Activated CD8-positive, alpha-beta memory T cell treated with anti-CD3 and anti-CD28 coated beads, Interleukin-2, amount 50 U/mL, for 24 hours (primary cell): ENCODE results near the gene COL20A1.
"Not testable (repeated sequence)": the region's sequence is repeated elsewhere in the genome, so short reads cannot be mapped to it uniquely, and the experiment has no call there.

Experiments used
- DNase-seq: peaks from one replicate; pipeline ENCODE4 v3.0.0-alpha.2; 2020; ENCODE audit errors: extremely low read depth

Gene COL20A1

DNA sequence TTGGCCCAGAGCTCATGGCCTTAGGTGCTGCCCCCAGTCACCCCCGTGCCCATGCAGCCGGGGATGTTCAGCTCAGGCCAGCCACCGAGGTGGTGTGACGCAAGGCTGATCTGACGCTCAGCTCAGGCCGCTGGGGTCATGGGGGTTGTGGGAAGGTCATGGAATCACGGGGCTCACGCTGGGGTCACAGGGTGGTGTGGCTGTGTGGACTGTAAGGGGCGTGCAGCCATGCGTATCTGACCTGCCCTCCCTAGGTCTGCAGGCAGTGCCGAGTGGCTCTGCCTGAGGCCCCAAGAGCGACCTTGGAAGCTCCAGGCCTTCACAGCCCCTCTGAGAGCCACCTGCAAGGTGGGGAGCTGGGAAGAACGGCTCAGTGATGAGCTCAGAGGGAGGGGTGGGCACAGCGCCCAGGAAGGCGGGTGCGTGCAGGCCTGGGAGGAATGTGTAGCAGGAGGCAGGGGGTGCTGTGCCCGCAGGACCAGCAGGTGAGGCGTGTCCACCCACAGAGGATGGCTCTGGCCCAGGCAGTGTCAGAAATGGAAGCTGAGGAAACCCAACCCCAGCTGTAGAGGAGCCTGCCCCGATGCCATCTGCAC lies 40.4 kb downstream of the COL20A1 start:
- no peak for DNase-seq

DNA sequence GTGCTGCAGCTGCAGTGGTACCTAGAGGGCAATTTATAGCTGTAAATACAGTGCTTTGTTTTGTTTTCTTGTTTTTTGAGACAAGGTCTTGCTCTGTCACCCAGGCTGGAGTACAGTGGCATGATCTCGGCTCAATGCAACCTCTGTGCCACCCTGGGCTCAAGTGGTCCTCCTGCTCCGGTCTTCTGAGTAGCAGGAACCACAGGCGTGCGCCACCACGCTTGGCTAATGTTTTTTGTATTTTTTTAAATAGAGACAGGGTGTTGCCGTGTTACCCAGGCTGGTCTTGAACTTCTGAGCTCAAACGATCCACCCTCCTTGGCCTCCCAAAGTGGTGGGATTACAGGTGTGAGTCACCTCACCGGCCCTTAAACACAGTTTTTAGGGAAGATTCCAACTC lies 41.4 kb downstream of the COL20A1 start:
- no peak for DNase-seq

DNA sequence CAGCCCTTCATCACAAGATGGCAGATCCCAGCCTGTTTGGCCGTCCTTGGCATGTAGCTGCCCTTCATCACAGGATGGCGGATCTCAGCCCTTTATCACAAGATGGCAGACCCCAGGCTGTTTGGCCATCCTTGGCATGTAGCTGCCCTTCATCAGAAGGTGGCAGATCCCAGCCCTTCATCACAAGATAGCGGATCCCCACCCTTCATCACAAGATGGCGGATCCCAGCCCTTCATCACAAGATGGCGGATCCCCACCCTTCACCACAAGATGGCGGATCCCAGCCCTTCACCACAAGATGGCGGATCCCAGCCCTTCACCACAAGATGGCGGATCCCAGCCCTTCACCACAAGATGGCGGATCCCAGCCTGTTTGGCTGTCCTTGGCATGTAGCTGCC lies 42.1 kb downstream of the COL20A1 start:
- DNase-seq, result not testable (repeated sequence)

DNA sequence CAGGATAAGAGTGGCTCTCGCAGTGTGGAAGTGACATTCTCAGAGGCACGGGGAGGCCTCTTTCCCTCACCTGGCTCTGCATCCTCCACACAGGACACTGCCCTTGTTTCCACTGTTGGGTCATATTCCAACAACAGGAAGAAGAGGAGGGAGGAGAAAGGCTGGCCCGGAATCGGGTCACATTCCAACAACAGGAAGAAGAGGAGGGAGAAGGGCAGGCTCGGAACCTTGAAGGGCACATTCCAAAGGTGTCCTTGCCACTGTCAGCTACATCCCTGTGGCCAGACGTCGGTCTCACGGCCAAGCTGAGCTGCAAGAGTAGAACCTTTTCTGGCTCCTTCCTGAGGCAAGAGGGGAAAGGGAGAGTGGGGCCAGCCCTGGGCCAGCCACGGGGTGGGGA lies 42.7 kb downstream of the COL20A1 start:
- no peak for DNase-seq

DNA sequence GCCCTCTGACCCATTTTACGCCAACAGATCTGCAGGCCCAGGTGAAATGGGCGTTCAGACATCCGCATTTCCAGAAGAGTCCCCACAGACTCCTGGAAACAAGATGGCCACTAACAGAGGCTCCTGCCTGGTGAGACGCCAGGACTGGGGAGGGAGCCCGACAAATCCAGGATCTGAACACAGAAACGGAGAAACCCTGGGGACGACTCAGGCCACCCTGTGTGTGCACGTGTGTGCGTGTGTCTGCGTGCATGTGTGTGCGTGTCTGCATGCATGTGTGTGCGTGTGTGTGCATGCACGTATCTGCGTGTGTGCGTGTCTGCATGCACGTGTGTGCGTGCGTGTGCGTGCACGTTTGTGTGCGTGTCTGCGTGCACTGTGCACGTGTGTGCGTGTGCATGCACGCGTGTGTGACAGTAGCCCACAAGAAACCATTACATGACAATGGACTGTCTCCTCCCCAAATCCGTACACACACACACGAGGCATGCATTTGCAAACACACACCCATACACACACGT lies 43.3 kb downstream of the COL20A1 start:
- DNase-seq, result no peak

DNA sequence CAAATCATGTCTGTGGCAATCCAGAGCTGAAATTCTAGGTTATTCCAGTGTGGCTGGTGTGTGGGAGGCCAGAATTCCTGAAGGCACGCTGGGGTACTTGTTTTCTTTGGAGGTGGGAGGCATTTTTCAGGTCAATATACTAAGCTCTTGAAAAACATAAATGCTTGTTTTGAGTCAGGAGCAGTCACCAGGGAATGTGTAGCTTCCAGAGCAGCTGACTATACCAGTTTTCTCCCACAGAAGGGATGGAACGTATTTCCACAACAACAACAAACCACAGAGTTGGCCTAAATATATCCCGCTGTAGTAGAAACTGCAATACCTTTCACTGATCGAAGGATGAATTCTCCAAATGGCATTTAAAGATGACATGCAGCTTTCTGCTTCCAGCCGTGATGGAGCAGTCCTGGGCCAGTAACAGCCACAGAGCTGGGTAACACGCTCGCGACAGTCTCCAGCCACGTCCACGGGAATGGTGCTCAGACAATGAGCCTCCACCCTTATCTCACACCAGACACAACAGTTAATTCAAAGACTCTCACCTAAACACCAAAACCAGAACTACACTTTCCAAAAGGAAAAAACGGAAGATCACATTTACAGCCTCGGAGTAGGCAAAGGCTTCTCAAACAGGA lies 44.9 kb downstream of the COL20A1 start:
- DNase-seq, result no peak

DNA sequence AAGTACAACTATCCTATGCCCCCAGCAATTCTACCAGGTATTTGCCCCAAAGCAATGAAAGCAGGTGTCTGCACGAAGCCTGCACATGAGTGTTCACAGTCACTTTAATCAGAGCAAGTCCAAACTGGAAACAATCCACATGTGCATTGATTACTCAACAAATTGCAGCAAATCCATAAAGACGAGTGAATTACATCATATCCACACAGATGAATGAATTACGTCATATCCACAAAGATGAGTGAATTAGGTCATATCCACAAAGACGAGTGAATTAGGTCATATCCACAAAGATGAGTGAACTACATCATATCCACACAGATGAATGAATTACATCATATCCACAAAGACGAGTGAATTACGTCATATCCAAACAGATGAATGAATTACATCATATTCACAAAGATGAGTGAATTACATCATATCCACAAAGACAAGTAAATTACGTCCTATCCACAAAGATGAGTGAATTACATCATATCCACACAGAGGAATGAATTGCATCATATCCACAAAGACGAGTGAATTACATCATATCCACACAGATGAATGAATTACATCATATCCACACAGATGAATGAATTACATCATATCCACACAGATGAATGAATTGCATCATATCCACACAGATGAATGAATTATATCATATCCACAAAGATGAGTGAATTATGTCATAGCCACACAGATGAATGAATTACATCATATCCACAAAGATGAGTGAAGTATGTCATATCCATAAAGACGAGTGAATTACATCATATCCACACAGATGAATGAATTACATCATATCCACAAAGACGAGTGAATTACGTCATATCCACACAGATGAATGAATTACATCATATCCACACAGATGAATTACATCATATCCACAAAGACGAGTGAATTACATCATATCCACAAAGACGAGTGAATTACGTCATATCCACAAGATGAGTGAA lies 46.4 kb downstream of the COL20A1 start:
- not testable (repeated sequence) for DNase-seq

DNA sequence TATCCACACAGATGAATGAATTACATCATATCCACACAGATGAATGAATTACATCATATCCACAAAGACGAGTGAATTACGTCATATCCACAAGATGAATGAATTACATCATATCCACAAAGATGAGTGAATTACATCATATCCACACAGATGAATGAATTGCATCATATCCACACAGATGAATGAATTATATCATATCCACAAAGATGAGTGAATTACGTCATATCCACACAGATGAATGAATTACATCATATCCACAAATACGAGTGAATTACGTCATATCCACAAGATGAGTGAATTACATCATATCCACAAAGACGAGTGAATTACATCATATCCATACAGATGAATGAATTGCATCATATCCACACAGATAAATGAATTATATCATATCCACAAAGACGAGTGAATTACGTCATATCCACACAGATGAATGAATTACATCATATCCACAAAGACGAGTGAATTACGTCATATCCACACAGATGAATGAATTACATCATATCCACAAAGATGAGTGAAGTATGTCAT lies 47.2 kb downstream of the COL20A1 start:
- DNase-seq, result not testable (repeated sequence)

DNA sequence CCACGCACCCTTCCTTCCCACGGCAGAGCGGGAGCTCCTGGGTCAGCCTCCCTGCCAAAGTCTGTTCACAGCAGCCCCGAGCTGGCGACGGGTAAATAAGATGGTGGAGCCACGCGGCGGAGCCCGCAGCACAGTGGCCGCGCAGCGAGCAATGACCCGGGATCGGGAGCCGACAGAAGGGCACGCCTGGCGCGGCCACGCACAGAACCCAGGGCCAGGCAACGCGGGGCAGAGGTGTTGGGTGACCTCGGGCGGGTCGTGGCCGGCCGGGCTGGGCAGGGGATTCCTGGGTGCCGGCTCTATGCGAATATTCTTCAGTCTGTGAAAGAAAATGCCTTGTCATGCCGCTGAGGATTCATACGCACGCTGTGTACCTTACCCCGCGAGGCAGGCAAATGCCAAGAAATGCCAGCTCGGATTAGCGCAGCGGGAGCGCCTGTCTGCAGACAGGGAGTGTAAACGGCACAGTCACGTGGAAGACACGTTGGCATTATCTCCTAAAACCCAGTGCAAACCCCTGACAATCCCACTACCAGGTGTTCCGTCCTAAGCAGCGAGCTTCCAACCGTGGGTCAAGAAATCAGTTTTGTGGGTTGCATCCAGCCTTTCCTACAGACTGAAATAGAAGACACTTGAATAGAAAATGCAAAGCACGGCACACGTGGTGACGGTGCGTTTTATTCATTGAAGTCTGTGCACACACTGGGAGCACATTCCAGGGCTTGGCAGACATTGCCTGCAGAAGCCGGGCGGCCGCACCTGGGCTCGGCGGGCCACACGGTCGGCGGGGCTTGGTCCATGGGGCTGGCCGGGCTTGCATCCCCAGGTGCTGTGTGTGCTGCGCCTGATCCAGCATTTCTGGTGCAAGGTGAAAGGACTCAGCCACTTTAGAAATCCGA lies 49.8 kb downstream of the COL20A1 start:
- DNase-seq, result no peak

DNA sequence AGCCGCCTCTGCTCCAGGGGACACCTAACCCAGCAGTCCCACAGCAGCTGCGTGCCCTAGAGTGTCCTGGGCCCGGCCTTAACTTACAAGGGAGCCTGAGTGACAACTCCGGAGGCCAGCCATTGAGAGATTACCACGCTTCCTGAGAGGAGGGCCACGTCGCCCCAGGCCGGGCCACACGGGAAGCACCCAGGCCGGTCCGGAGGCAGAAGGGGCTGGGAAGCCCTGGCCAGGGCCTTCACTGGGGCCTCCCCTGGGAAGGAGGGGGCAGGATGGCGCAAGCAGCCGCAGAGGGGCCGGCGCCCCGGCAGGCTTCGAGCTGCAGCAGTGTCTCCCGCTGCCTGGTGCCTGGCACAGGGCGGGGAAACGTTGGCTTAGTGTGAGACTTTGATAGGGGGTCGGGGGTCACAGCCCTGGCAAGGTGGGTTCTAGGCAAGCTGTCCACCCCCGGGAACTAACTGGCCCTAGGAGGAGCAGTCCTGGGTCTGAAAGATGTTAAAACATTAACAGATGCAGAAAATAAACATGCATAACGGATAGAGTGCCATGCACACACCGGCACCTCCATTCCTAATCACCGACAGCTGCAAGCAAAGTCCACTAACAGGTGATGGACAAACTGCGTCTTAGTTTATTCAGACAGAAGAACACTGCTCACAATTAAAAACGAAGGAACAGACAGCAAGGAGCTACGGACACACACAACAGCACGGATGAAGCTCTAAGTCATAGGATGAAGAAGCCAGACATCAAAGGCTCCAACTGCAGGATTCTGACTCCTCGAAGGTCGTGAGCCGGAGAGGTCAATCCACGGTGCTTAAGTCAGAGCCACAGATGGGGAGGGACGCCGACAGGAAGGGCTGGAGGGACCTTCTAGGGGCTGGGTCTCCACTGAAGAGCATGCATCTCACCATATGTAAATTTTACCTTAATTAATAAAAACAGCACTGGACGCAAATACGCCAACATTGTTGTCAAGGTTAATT lies 50.8 kb downstream of the COL20A1 start:
- DNase-seq, result no peak

DNA sequence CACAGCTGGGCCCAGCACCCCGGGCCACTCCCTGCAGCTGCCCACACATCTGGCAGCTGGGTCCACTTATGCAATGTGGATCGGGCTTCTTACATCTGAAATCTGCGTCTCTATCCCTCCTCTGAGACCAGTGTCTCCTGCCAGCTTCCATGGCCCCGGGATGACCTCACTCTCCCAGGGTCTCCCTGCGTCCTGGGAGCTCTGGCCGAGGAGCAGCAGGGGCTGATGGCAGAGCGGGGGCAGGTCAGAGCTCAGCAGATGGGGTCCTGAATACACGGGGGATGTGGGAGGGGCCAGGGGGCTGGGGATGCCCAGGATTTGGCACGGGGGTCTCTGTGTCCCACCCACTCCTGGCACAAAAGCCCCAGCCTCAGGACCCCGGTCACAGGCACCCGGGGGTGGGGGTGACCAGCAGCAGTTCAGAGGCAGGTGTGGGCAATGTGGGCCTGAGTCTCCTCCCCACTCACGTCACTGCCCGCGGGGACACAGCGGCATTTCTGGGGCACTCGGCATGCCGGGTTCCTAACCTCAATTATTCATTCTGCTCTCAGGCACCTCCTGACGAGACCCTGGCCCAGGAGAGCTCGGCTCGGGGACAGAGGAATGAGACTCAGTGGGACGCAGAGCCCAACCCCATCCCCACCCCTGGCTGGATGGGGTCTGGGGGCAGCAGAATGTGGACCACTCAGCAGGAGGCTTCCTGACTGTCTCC lies 51.8 kb downstream of the COL20A1 start:
- DNase-seq, result no peak

DNA sequence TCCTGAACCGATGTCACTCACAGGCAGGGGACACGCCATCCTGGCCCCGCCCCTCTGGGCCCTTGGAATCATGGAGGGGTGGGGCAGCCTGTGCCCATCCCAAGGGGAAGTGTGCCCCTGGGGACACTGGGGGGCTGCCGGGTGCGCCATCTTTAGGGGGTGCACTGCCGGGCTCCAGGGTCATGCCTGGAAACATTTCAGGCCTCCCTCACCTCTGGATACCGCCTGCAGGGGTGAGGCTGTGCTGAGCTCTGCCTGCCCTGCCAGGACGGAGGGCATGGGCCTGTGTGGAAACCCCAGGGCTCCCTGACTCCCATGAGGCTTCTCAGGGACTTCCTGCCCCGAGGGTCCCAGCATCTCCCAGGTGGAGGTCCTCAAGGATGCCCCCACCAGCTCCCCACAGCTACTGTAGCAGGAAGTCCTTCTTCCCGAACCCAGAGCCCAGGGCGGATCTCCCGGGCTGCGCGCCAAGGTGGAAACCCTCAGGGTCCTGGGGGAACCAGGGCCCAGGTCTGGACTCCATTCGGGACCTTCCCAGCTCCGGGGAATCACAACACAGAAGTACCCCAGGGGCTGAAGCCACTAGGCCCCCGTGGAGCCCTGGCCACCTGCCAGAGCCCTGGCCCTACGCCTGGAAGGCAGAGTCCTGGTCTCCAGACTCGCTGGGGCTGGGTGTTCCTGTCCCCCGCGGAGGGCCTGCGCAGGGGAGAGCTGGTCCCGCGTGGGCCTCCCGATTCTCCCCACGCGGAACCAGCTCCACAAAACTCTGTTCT lies 52.5 kb downstream of the COL20A1 start:
- no peak for DNase-seq

DNA sequence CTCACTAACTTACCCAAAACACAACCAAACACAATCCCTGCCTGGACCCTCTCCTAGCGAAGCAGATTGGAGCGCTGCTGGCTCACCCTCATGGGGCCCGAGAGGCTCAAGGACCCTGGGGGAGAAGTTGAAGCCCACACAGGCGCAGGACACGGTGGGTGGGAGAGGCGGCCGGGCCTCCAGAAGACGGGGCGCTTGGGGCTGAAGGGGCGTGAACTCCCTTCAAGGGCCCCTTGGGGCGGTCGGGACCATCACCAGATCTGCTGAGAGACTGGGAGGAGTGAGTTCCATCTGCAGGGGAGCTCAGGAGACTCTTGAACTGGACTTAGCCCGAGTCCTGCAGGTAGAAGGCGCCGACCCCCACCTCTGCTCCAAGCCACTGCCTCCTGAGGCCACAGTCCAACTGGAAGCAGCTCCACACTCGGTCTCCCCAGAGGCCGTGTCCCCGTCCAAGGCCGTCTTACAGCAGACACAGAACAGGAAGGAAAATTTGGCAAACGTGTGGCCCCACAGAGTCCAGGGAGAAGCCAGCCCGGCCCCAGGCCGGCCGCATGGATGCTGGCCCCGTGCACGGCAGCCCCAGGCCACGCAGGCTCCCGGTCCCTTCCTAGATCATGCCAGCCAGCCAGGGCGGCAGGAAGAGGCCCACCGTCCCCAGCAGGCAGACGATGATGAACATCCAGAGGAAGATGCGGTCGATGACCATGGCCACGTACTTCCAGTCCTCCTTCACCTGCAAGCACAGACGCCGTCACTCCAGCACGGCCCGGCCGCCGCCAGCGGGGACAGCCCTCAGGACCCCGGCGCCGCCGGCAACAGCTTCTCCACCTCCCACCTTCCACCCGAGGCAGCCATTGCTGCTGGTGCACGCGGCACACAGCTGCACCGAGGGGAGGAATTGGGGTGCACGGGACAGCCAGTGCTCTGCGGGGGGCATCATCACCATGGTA lies 53.4 kb downstream of the COL20A1 start:
- DNase-seq, result no peak

DNA sequence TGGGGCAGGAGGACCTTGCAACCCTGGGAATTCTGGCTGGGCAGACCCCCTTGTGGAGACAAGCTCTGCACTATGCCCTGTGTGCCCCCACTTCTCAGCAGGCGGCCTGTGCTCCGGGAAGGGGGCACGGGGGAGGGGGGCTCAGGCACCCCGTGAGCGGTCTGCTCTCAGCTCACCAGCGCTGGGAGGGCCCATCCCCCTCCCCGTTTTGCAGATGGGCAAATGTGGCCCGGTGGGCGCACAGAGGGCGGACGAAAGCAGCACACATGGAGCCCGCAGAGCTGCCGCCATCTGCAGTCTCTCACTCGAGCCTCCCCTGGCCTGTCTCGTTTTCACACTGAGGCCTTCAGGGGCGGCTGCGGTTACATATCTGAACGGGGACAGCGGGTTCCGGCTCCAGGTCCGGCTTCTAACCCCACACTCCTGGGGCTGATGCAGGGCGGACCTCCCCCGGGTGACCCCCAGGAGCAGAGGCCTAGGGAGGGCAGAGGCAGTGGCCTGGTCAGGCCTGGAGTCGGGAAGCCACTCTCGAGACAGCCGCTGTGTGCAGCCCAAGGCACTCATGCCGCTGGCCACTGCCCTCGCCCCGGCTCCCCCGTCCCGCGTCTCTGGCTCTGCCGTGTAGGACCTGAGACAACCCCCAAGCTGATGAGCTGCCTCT lies 54.2 kb downstream of the COL20A1 start:
- no peak for DNase-seq

DNA sequence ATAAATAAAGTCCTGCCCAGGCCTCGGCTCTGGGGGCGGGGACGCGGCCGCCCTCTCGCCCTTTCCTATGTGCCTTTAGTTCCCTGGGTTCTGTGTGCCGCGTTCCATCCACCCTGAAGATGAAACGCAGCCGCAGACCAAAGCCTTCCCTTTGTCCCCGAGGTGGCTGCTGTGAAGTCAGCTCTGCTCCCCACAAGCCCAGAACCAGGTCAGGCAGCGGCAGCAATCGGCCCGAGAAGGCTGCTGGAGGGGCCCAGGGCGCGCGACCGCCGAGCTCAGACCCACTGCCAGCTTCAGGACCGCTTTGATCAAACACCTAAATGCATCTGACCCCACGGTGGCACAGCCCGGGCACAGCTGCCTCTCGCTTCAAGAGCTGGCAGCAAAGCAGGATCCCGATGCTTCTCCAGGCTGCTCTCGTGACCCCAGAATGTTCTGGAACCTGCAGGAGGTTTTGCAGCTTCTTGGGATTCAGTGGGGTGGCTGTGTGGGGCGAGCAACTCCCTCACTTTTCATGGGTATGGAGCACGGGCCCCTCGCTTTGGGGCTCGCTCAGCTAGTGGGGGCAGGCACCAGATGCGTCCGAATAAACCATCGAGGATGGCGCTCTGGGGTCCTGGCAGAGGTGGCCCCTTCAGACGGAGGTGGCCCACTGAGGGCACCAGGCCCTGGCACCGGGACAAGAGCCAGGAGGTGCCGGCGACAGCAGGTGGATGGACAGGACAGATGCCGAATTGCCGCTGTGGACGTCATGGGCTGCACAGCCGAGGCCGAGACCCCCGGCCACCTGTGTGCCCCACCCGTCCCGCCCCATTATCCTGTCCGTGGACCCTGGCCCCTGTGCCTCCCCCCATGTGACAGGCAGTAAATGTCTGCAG lies 55.2 kb downstream of the COL20A1 start:
- DNase-seq, result no peak
